Choroid plexus epithelial cell (primary cell): Measurements from ENCODE around the gene IGSF3.

ENCODE experiments used
- DNase-seq: peaks from one replicate; pipeline ENCODE4 v3.0.0-alpha.2; 2010; ENCODE audit warnings: low read depth
- H3K4me3 ChIP-seq: 2 replicates; pipeline ENCODE4 v1.5.1; 2011; ENCODE audit warnings: low read depth, mild to moderate bottlenecking, control low read depth, low read length, moderate library complexity
- CTCF ChIP-seq: conservative IDR thresholded peaks from 2 replicates; pipeline ENCODE4 v1.5.1; 2011; ENCODE audit warnings: low read depth, mild to moderate bottlenecking, control low read depth, inconsistent platforms, low read length, moderate library complexity

Gene IGSF3

GRCh38 chr1:116578581-116578980 lies 89.0 kb downstream of the IGSF3 start:
- DNase-seq = no peak
- no peak overlapping the region for H3K4me3 ChIP-seq
- no peak for TF ChIP-seq CTCF

GRCh38 chr1:116577759-116578314 lies 89.7 kb downstream of the IGSF3 start:
- TF ChIP-seq CTCF = no peak
- DNase-seq = no peak
- no peak overlapping the region for H3K4me3 ChIP-seq

GRCh38 chr1:116574581-116575291 lies 92.8 kb downstream of the IGSF3 start:
- H3K4me3 ChIP-seq = no peak overlapping the region
- peak; percentile 93 for TF ChIP-seq CTCF
- DNase-seq = peak; percentile 82

GRCh38 chr1:116573431-116574095 lies 94.0 kb downstream of the IGSF3 start:
- TF ChIP-seq CTCF = no peak
- no peak overlapping the region for H3K4me3 ChIP-seq
- DNase-seq = no peak

- TF ChIP-seq CTCF = no peak
- no peak for DNase-seq
- no peak overlapping the region for H3K4me3 ChIP-seq
Measured at GRCh38 chr1:116572771-116573430, 94.6 kb downstream of the IGSF3 start.

- no peak for TF ChIP-seq CTCF
- no peak for DNase-seq
- H3K4me3 ChIP-seq = no peak overlapping the region
Measured at GRCh38 chr1:116572099-116572498, 95.4 kb downstream of the IGSF3 start.
